GM12878 (cell line): ENCODE measurements around the gene STK39. TPM values are rescaled to one million over a fixed set of nuclear protein-coding genes. Genes with fewer than 3 reads are reported as not detected.

Source experiments
- ATAC-seq: fragments of 200-7000 bp; cut with Tn5 transposase; 3 replicates; pipeline ENCODE4 v1.9.1; 2020; ENCODE audit warnings: mild to moderate bottlenecking, moderate library complexity
- BruUV-seq: library from RNA; stranded (reverse); fragments of 400-500 nt; replicated peaks from 2 replicates; lab custom pipeline; 2021; lab: Mats Ljungman, UMichigan
- CTCF ChIA-PET: fragments of 300-600 bp; sonication (Branson Sonifier 250); formaldehyde crosslinking; extraction: SDS; loops from one replicate; lab custom pipeline; 2021; ENCODE audit warnings: inconsistent platforms; lab: Yijun Ruan, JAX
- POLR2A ChIA-PET: fragments of 350-600 bp; formaldehyde crosslinking; extraction: SDS; loops from one replicate; lab custom pipeline; 2021; ENCODE audit warnings: inconsistent platforms; lab: Charles Lee
- RAD21 ChIA-PET: fragments of 300-600 bp; sonication (Branson Sonifier 250); formaldehyde crosslinking; loops from one replicate; lab custom pipeline; 2023; ENCODE audit warnings: antibody characterized with exemption; ENCODE audit not compliant: unreplicated experiment; lab: Charles Lee
- SMC1A ChIA-PET: fragments of 300-600 bp; sonication (Branson Sonifier 250); formaldehyde crosslinking; loops from one replicate; lab custom pipeline; 2023; ENCODE audit not compliant: unreplicated experiment, uncharacterized antibody; lab: Charles Lee
- DNase-seq: peaks from one replicate; pipeline ENCODE4 v3.0.0-alpha.2; 2011; ENCODE audit warnings: low read depth, low spot score
- FAIRE-seq: peaks from 3 replicates; lab custom pipeline; 2011; peaks lifted over from hg19 to GRCh38; lab: Jason Lieb, UNC
- H2AFZ ChIP-seq: 2 replicates; pipeline ENCODE4 v1.6.0; 2011; ENCODE audit warnings: low read depth, low read length, control low read depth; ENCODE audit not compliant: control insufficient read depth
- H3K27ac ChIP-seq: 2 replicates; pipeline ENCODE4 v1.5.1; 2011; ENCODE audit warnings: control low read depth; ENCODE audit not compliant: control insufficient read depth, insufficient read depth
- H3K27me3 ChIP-seq, 2 experiments: replicated peaks in 1 of 2; 2 replicates each; pipeline versions ENCODE4 v1.6.0 to v1.6.1; 2011; ENCODE audit warnings: low read length in 1 of 2; ENCODE audit not compliant: control insufficient read depth in 2 of 2, insufficient read depth in 2 of 2
- H3K36me3 ChIP-seq, 2 experiments: 2 replicates each; pipeline ENCODE4 v1.5.1; 2011; ENCODE audit warnings: low read length in 1 of 2; ENCODE audit not compliant: control insufficient read depth in 2 of 2, insufficient read depth in 2 of 2
- H3K4me1 ChIP-seq: 2 replicates; pipeline ENCODE4 v1.6.1; 2011; ENCODE audit warnings: mild to moderate bottlenecking, low read length, moderate library complexity, mixed read lengths; ENCODE audit not compliant: control insufficient read depth, insufficient read depth
- H3K4me2 ChIP-seq: 2 replicates; pipeline ENCODE4 v1.6.0; 2011; ENCODE audit warnings: control low read depth; ENCODE audit not compliant: control insufficient read depth, insufficient read depth
- H3K4me3 ChIP-seq: fragments of 200-600 bp; sonication (generic); 2 replicates; pipeline ENCODE4 v1.5.1; 2016
- H3K79me2 ChIP-seq: 2 replicates; pipeline ENCODE4 v1.6.0; 2011; ENCODE audit warnings: low read length; ENCODE audit not compliant: control insufficient read depth, insufficient read depth
- H3K9ac ChIP-seq: 2 replicates; pipeline ENCODE4 v1.8.0; 2011; ENCODE audit warnings: low read length, control low read depth, mixed read lengths; ENCODE audit not compliant: control insufficient read depth, insufficient read depth
- H3K9me3 ChIP-seq: replicated peaks from 3 replicates; pipeline ENCODE4 v1.5.1; 2011; ENCODE audit warnings: mild to moderate bottlenecking, low read length; ENCODE audit not compliant: control insufficient read depth, insufficient read depth
- H4K20me1 ChIP-seq: 2 replicates; pipeline ENCODE4 v1.6.0; 2011; ENCODE audit not compliant: control insufficient read depth, insufficient read depth
- BRCA1 ChIP-seq: IDR thresholded peaks from 2 replicates; pipeline ENCODE4 v1.6.1; 2011; ENCODE audit warnings: low read depth, low read length, improper control_type of control experiment
- FOXM1 ChIP-seq: IDR thresholded peaks from 2 replicates; pipeline ENCODE4 v1.6.1; 2012; ENCODE audit warnings: low read depth, mild to moderate bottlenecking, inconsistent platforms, low read length, moderate library complexity
- HDGF ChIP-seq: fragments of 450-650 bp; IDR thresholded peaks from 2 replicates; pipeline ENCODE4 v1.6.1; 2016; ENCODE audit warnings: antibody characterized with exemption
- JUND ChIP-seq: IDR thresholded peaks from 2 replicates; pipeline ENCODE4 v1.6.1; 2012; ENCODE audit warnings: low read depth, mild to moderate bottlenecking, low read length, improper control_type of control experiment, moderate library complexity
- RAD21 ChIP-seq: IDR thresholded peaks from 2 replicates; pipeline ENCODE4 v1.6.1; 2011; ENCODE audit warnings: mild to moderate bottlenecking, low read depth, low read length, moderate library complexity; ENCODE audit not compliant: insufficient read depth
- RFX5 ChIP-seq: IDR thresholded peaks from 2 replicates; pipeline ENCODE4 v1.6.1; 2011; ENCODE audit warnings: low read depth, low read length, improper control_type of control experiment
- SMARCA5 ChIP-seq: fragments of 450-650 bp; IDR thresholded peaks from 2 replicates; pipeline ENCODE4 v1.6.1; 2017; ENCODE audit warnings: mild to moderate bottlenecking
- WGBS: methylation state at CpG from one replicate; pipeline ENCODE4 v1.1.6; 2016; ENCODE audit warnings: low lambda C conversion rate; ENCODE audit not compliant: insufficient replicate concordance, insufficient coverage; ENCODE audit errors: missing lambda C conversion rate; 5-methylcytosine and 5-hydroxymethylcytosine counted together
- in situ Hi-C: fragments of 300-500 bp; cut with MboI; formaldehyde crosslinking; loops from 9 replicates; pipeline ENCODE4 v1.14.3; 2018; ENCODE audit warnings: mixed read lengths
- intact Hi-C: fragments of 100-400 bp; cut with micrococcal nuclease; formaldehyde crosslinking; loops from one replicate; pipeline ENCODE4 v1.14.2; 2022; ENCODE audit not compliant: unreplicated experiment
- polyA plus RNA-seq, 11 experiments: library from polyadenylated mRNA; depleted of rRNA in 4 of 11; unstranded in 6 of 11; stranded (reverse) in 5 of 11; fragments of >200 nt; fragmentation: Nextera tagmentation in 4 of 11; fragmentation: Illumina TruSeq in 1 of 11; extraction: Ambion mirVana in 4 of 11; extraction: Trizol in 1 of 11; gene quantifications; 1 replicate in 1 of 11; 2 replicates in 10 of 11; pipeline versions ENCODE4 v1.2.1 to v1.2.3, GENCODE V29; 2011 to 2016; ENCODE audit warnings: inconsistent platforms in 2 of 11, missing spikeins in 2 of 11, low read depth in 1 of 11
- total RNA-seq, 4 experiments: library from RNA; depleted of rRNA in 3 of 4; stranded (reverse); fragments of >200 nt in 3 of 4; fragmentation: Illumina TruSeq in 1 of 4; extraction: Trizol in 1 of 4; gene quantifications; 2 replicates each; pipeline versions ENCODE4 v1.2.1 to v1.2.3, GENCODE V29; 2013 to 2021
- TF ChIP-seq, protein P1 (sequence below): IDR thresholded peaks from 2 replicates; pipeline ENCODE4 v1.6.1; 2012; ENCODE audit warnings: low read length, inconsistent platforms
- TF ChIP-seq, protein P2 (sequence below): IDR thresholded peaks from 2 replicates; pipeline ENCODE4 v1.6.1; 2011; ENCODE audit warnings: low read depth, mild to moderate bottlenecking, low read length, moderate library complexity, borderline replicate concordance; ENCODE audit errors: extremely low read depth
- TF ChIP-seq, protein P3 (sequence below): fragments of 450-650 bp; IDR thresholded peaks from 2 replicates; pipeline ENCODE4 v1.6.1; 2017; ENCODE audit warnings: antibody characterized with exemption, mild to moderate bottlenecking, moderate library complexity
- TF ChIP-seq, protein P4 (sequence below): fragments of 150-350 bp; IDR thresholded peaks from 2 replicates; pipeline ENCODE4 v1.6.1; 2016; ENCODE audit warnings: low read depth, low read length

STK39 gene
- total and polyA plus RNA-seq, 10 of the 15 experiments (the other 5 are each of a cell fraction or from before 2014, with no cell fraction given), result 0.03 to 0.21 (median 0.07) TPM; not detected in 5

DNA sequence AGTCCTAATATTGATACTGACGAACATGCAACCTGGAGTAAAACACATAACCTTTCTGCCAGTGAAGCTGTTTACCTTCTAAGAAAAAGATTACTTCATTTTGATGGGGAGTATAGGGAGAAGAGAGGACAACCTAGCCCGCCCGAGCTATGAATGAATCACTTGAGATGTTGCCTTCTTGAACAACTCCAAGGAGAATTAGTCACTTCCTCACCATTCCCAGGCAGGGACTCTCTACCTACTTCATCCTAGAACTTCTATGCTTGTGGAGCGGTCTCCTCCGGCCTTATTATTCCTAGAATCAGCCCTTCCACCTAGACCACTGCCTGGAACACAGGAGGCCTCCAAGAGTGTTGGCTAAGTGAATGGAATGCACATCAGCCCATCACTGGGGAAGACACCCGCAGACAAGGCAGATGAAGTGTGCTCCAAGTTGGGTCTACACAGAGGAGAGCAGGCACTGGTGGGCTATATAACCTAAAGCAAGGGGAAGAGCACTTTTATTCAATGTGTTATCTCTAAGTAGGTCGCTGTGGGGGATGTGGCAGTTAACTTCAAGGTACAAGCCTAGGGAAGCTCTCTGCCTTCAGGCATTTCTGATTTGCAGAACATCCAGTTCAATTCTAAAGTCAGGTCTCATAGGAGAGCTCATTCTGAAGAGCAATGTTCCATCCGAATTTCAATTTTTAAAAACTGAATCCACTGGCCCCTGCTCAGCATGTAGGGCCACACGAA lies 57.4 kb downstream of the STK39 start:
- DNase-seq, result no peak
- no peak overlapping the region for H3K4me3 ChIP-seq
- ATAC-seq, result no peak
- H3K27ac ChIP-seq, result no peak overlapping the region
- ChIA-PET SMC1A (no interaction called here), POLR2A (no interaction called here), CTCF (no interaction called here), RAD21 (no interaction called here)
- H3K36me3 ChIP-seq, result no peaks in the 10 kb centered on the region
- no peaks in the 10 kb centered on the region for H3K79me2 ChIP-seq
- H2AFZ ChIP-seq, result no peak overlapping the region
- 29% methylated on average over 9 of the region's 9 CpGs for WGBS
- no peaks in the 10 kb centered on the region for H3K9me3 ChIP-seq
- no peak overlapping the region for H3K4me2 ChIP-seq
- in situ Hi-C loops (no loop called here), intact Hi-C loops (no loop called here)
- H4K20me1 ChIP-seq, result no peaks in the 10 kb centered on the region; the same call in 1 of the 2 replicates
- peaks cover 6% of the 10 kb centered on the region; the same call in 1 of the 2 replicates for H3K4me1 ChIP-seq
- FAIRE-seq, result no peak
- no peak overlapping the region for H3K9ac ChIP-seq
- peaks cover 1 to 2% of the 10 kb centered on the region in 2 experiments for H3K27me3 ChIP-seq
- no TSS peak for BruUV-seq
- no peak for TF ChIP-seq HDGF
- no peak for TF ChIP-seq RAD21
- TF ChIP-seq FOXM1, result no peak
- TF ChIP-seq, protein P1, sequence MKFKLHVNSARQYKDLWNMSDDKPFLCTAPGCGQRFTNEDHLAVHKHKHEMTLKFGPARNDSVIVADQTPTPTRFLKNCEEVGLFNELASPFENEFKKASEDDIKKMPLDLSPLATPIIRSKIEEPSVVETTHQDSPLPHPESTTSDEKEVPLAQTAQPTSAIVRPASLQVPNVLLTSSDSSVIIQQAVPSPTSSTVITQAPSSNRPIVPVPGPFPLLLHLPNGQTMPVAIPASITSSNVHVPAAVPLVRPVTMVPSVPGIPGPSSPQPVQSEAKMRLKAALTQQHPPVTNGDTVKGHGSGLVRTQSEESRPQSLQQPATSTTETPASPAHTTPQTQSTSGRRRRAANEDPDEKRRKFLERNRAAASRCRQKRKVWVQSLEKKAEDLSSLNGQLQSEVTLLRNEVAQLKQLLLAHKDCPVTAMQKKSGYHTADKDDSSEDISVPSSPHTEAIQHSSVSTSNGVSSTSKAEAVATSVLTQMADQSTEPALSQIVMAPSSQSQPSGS, result no peak
- TF ChIP-seq, protein P2, sequence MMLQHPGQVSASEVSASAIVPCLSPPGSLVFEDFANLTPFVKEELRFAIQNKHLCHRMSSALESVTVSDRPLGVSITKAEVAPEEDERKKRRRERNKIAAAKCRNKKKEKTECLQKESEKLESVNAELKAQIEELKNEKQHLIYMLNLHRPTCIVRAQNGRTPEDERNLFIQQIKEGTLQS, result no peak
- TF ChIP-seq SMARCA5, result no peak
- TF ChIP-seq, protein P3, sequence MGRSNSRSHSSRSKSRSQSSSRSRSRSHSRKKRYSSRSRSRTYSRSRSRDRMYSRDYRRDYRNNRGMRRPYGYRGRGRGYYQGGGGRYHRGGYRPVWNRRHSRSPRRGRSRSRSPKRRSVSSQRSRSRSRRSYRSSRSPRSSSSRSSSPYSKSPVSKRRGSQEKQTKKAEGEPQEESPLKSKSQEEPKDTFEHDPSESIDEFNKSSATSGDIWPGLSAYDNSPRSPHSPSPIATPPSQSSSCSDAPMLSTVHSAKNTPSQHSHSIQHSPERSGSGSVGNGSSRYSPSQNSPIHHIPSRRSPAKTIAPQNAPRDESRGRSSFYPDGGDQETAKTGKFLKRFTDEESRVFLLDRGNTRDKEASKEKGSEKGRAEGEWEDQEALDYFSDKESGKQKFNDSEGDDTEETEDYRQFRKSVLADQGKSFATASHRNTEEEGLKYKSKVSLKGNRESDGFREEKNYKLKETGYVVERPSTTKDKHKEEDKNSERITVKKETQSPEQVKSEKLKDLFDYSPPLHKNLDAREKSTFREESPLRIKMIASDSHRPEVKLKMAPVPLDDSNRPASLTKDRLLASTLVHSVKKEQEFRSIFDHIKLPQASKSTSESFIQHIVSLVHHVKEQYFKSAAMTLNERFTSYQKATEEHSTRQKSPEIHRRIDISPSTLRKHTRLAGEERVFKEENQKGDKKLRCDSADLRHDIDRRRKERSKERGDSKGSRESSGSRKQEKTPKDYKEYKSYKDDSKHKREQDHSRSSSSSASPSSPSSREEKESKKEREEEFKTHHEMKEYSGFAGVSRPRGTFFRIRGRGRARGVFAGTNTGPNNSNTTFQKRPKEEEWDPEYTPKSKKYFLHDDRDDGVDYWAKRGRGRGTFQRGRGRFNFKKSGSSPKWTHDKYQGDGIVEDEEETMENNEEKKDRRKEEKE, result no peak
- TF ChIP-seq BRCA1, result no peak
- TF ChIP-seq RFX5, result no peak
- TF ChIP-seq, protein P4, sequence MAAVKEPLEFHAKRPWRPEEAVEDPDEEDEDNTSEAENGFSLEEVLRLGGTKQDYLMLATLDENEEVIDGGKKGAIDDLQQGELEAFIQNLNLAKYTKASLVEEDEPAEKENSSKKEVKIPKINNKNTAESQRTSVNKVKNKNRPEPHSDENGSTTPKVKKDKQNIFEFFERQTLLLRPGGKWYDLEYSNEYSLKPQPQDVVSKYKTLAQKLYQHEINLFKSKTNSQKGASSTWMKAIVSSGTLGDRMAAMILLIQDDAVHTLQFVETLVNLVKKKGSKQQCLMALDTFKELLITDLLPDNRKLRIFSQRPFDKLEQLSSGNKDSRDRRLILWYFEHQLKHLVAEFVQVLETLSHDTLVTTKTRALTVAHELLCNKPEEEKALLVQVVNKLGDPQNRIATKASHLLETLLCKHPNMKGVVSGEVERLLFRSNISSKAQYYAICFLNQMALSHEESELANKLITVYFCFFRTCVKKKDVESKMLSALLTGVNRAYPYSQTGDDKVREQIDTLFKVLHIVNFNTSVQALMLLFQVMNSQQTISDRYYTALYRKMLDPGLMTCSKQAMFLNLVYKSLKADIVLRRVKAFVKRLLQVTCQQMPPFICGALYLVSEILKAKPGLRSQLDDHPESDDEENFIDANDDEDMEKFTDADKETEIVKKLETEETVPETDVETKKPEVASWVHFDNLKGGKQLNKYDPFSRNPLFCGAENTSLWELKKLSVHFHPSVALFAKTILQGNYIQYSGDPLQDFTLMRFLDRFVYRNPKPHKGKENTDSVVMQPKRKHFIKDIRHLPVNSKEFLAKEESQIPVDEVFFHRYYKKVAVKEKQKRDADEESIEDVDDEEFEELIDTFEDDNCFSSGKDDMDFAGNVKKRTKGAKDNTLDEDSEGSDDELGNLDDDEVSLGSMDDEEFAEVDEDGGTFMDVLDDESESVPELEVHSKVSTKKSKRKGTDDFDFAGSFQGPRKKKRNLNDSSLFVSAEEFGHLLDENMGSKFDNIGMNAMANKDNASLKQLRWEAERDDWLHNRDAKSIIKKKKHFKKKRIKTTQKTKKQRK, result no peak
- no peak for TF ChIP-seq JUND
